ENCODE data around the gene POLQ.
"Not testable (repeated sequence)": the region's sequence is repeated elsewhere in the genome, so short reads cannot be mapped to it uniquely, and the experiment has no call there.

Gene POLQ

DNA sequence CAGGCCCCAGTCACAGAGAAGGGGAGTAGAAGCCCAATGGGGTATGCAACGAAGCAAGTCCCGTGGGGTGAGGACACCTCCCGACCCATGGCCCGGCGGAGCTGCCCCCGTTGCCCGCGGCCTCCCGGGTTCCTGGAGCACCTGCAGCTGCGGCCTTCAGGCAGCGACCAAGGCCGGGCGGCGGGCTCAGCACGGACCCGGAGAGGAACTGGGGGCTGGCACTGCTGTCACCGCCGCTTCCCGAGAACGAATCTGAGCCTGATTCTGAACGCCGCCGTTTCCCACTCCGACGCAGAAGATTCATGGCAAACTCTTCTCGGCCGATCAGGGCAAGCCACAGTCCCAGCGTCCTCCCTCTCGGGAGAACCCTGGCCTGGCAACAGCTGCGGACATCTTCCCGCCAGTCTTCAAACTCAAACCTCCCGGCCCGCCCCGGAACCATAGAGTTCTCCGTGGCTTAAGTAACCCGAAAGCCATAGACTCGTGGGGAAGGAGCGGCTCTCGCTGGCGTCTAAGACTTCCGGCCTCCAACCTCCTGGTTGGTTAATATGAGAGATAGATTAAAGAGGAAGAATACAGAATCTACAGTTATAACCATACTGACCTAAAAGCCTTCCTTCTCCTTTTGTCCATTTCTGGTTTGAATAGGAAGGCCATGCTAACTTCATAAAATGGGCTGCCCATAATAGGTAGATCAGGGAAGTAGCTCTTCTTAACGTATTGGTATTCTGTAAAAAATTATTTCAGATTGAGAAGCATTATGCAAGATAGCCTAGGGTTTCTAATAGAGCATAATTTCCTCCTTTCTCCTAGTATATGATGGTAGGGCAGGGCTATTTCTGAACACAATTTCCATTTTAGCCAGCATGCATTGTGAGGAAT is at the start of gene POLQ:
Gene POLQ (minus strand): TSS at position 415 of the 882 bp plus-strand sequence. CDS start 111 bp downstream, at position 304.
- peak; percentile 57 to 64 (median 58) for DNase-seq (ENCODE audit: low read depth in 2 of 3, low spot score in 2 of 3)

DNA sequence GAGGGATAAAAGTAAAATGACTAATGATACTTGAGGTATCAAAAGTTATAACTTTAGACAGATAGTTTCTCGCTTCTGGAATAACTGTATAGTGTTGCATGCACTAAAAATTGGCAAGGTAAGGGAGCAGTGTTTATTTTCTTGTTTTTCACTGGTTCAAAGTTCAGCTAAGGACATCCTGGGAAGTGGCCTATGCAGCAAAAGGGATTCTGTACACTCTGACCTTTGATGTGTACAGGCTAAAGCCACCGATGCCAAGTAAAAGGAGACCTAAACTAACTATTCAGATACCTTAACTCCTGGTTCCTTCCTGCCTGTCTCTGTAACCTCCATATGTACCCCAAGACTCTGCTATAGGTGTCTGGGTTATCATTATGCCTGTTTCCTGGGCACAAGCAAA is 49.1 kb upstream of the POLQ start:
- no peak for DNase-seq (ENCODE audit: low read depth in 2 of 3, low spot score in 2 of 3)

DNA sequence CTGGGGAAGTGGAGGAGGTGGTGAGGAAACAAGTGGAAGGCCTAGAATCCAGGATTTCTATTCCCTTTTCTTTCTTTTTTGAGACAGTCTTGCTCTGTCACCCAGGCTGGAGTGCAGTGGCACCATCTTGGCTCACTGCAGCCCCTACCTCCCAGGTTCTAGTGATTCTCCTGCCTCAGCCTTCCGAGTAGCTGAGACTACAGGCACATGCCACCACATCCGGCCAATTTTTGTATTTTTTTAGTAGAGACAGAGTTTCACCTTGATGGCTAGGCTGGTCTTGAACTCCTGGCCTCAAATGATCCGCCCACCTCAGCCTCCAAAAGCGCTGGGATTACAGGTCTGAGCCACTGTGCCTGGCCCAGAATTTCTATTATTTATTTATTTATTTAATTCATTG is 48.0 kb upstream of the POLQ start:
- not testable (repeated sequence) for DNase-seq (ENCODE audit: low read depth in 2 of 3, low spot score in 2 of 3)

- no peak for DNase-seq (ENCODE audit: low read depth in 2 of 3, low spot score in 2 of 3)
Observed at GRCh38 chr3:121592856-121593702, 47.3 kb upstream of the POLQ start, which contains the start of gene FBXO40. Gene FBXO40, plus strand, starts transcription at chr3:121593379. Its CDS starts 27,197 bp downstream, at chr3:121620576.

GRCh38 chr3:121584418-121584817 is 38.6 kb upstream of the POLQ start:
- DNase-seq (ENCODE audit: low read depth in 2 of 3, low spot score in 2 of 3), result no peak

DNA sequence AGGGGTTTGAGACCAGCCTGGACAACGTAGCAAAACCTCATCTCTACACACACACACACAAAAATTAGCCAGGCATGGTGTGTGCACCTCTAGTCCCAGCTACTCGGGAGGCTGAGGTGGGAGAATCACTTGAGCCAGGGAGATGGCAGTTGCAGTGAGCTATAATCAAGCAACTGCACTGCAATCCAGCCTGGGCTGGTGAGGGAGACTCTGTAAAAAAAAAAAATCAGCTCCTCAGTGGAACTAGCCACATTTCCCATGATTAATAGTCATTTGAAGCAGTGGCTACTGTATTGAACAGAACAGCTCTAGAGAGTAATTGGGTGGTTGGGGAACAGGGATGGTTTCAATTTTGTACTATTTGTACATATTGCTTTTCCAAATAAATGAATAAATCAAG is 35.9 kb upstream of the POLQ start:
- DNase-seq (ENCODE audit: low read depth in 2 of 3, low spot score in 2 of 3), result no peak

- no peak for DNase-seq (ENCODE audit: low read depth in 2 of 3, low spot score in 2 of 3)
Observed at GRCh38 chr3:121574449-121574848, 28.7 kb upstream of the POLQ start.

GRCh38 chr3:121567649-121568048 is 21.9 kb upstream of the POLQ start, which contains the start of gene ARGFX:
Gene ARGFX, plus strand, starts transcription at chr3:121567949. Its CDS starts 2,765 bp downstream, at chr3:121570714.
- DNase-seq (ENCODE audit: low read depth in 2 of 3, low spot score in 2 of 3), result no peak

DNA sequence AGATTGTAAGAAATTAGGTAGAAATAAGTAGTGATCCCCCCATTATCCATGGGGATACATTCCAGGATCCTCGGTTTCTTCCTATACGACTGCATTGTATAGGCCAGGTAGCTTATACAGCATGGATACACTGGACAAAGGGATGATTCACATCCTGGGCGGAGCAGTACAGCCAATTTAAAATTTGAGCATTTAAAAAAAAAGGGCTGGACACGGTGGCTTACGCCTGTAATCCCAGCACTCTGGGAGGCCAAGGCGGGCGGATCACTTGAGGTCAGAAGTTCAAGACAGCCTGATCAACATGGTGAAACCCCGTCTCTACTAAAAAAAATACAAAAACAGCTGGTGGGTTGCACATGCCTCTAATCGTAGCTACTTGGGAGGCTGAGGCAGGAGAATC is 21.0 kb upstream of the POLQ start:
- no peak for DNase-seq (ENCODE audit: low read depth in 2 of 3, low spot score in 2 of 3)

- no peak for DNase-seq (ENCODE audit: low read depth in 2 of 3, low spot score in 2 of 3)
Observed at GRCh38 chr3:121562148-121562547, 16.4 kb upstream of the POLQ start.

DNA sequence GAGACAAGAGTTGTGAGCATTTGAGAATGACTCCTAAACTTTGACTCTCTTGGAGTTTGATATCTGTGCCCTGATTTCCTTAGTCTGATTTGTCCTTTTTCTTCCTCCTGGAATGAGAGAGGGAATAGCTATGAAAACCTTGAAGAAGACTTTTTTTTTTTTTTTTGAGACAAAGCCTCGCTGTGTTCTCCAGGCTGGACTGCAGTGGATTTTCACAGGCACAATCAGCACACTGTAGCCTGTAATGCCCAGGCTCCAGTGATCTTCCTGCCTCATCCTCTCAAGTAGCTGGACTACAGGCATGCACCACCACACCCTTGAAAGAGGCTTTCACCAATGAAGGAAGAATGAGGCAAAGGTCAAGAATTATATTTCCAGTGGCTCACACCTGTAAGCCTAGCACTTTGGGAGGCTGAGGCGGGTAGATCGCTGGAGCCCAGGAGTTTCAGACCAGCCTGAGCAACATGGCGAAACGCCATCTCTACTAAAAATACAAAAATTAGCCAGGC is 11.7 kb upstream of the POLQ start:
- DNase-seq (ENCODE audit: low read depth in 2 of 3, low spot score in 2 of 3), result no peak

DNA sequence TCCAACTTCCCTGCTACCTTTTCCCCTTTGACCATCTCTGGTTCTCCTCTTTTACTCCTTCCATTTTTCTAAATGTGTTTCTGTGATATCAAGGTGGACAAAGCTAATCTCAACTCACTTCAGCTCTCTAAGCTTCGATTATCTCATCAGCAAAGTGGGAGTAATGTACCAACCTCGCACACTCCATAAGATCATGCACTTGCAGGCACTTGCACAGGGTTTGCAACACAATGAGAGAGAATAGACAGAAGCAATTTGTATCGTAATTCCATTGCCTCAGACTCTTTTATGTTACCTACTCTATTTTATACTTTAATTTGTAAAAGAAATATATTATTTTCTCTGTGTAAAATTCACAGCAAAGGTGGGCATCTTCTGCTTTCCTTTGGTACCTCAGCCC is 7.0 kb upstream of the POLQ start:
- DNase-seq (ENCODE audit: low read depth in 2 of 3, low spot score in 2 of 3), result no peak

DNA sequence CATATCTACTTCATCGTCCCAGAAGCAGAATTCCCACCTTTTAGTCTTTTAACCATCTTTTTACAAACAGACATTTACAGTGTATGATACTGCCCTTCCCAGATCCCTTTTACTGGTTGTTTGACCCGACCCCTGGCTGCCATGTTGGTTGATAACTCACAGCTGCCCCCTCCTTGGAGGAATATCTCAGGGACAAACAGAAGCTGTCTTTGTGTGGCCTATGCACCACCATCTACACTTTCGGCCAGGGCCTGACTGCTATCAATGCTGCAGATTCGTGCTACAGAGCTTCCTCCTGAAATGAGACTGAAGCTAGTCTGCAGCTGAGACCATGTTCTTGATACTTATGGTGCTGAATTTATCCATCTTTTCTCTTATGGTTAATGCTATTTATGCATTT is 6.6 kb upstream of the POLQ start:
- no peak for DNase-seq (ENCODE audit: low read depth in 2 of 3, low spot score in 2 of 3)

- DNase-seq (ENCODE audit: low read depth in 2 of 3, low spot score in 2 of 3), result peak in 1 of 3 experiments; percentile 8
Observed at GRCh38 chr3:121545049-121545573, 677 bp downstream of the POLQ start.

- no peak for DNase-seq (ENCODE audit: low read depth in 2 of 3, low spot score in 2 of 3)
Observed at GRCh38 chr3:121542924-121543323, 2.9 kb downstream of the POLQ start.

- no peak for DNase-seq (ENCODE audit: low read depth in 2 of 3, low spot score in 2 of 3)
Observed at GRCh38 chr3:121531269-121531668, 14.5 kb downstream of the POLQ start.

DNA sequence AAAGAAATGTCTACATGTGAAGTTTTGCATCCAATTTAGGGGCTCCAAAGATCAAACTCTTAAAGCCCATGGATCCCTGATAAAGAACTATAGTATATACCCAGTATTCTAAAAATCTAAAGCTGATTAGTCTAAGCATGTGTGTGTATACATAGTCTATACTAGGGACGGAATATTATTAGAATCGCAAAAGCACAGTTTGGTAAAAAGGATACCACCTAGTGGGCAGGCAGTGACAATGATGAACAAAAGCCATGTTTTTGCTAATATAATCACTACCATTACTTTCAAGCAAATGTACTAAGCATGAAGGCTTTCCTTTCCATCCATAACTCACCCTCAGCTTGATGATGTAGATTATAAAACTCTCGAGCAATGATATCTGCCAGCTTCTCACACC is 16.5 kb downstream of the POLQ start:
- no peak for DNase-seq (ENCODE audit: low read depth in 2 of 3, low spot score in 2 of 3)

DNA sequence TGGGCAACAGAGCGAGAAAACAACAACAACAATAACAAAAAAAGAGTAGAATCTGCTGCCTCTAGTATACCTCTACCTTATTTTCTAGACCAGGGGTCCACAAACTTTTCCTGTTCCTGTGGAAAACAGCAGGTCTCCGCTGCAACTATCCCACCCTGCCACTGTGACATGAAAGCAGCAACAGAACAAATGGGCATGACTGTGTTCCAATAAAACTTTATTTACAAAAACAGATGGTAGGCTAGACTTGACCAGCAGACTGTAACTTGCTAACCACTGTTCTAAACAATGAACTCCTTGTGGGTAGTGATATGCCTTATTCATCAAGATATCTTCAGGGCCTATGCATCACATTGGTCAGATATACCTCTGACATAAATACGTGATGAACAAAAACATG is 25.3 kb downstream of the POLQ start:
- no peak for DNase-seq (ENCODE audit: low read depth in 2 of 3, low spot score in 2 of 3)

GRCh38 chr3:121517953-121518655 is 27.7 kb downstream of the POLQ start:
- DNase-seq (ENCODE audit: low read depth in 2 of 3, low spot score in 2 of 3), result no peak

GRCh38 chr3:121515862-121516261 is 29.9 kb downstream of the POLQ start:
- no peak for DNase-seq (ENCODE audit: low read depth in 2 of 3, low spot score in 2 of 3)

DNA sequence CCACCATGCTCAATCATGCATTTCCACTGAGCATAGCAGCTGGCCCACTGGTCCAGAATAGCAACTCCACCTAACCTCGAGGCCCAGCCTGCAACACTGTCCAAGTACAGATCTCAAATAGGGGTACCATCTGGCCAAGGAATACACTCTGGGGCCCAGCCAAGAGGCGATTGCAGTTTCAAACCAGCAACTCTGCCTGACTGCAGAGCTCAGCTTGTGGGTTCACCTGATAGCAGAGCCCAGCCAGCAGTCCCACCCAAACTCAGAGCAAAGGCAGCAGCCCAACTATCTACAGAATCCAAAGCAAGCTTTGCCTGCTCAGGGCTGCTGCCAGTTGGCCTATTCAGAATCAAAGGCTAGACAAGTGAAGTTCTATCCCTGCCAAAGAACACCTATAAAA is 30.5 kb downstream of the POLQ start:
- no peak for DNase-seq (ENCODE audit: low read depth in 2 of 3, low spot score in 2 of 3)

Measured in activated CD8-positive, alpha-beta memory T cell treated with anti-CD3 and anti-CD28 coated beads for 48 hours (primary cell).